HCT116 (cell line): Measurements from ENCODE around the gene SND1.

ENCODE experiments used
- EZH2 ChIP-seq: fragments of 200-600 bp; sonication (generic); IDR thresholded peaks from 2 replicates; pipeline ENCODE4 v1.6.1; 2017; ENCODE audit warnings: antibody characterized with exemption, mixed run types
- EZH2phosphoT487 ChIP-seq: fragments of 200-600 bp; IDR thresholded peaks from 2 replicates; pipeline ENCODE4 v1.6.1; 2018; ENCODE audit warnings: antibody characterized with exemption, borderline replicate concordance
- JUND ChIP-seq: IDR thresholded peaks from 2 replicates; pipeline ENCODE4 v1.6.1; 2012
- POLR2A ChIP-seq: IDR thresholded peaks from 2 replicates; pipeline ENCODE4 v1.7.0; 2011; ENCODE audit warnings: borderline replicate concordance; ENCODE audit not compliant: insufficient read depth, insufficient read length; ENCODE audit errors: extremely low read depth
- POLR2AphosphoS5 ChIP-seq: IDR thresholded peaks from 2 replicates; pipeline ENCODE4 v1.6.1; 2011; ENCODE audit warnings: mild to moderate bottlenecking, low read depth, low read length, moderate library complexity
- RAD21 ChIP-seq: IDR thresholded peaks from 2 replicates; pipeline ENCODE4 v1.6.1; 2012; ENCODE audit warnings: low read depth, mild to moderate bottlenecking
- SIN3A ChIP-seq: IDR thresholded peaks from 2 replicates; pipeline ENCODE4 v1.6.1; 2012; ENCODE audit warnings: low read depth
- SRF ChIP-seq: IDR thresholded peaks from 2 replicates; pipeline ENCODE4 v1.6.1; 2012; ENCODE audit warnings: low read depth
- TCF7L2 ChIP-seq: IDR thresholded peaks from 2 replicates; pipeline ENCODE4 v1.7.0; 2011; ENCODE audit warnings: borderline replicate concordance, inconsistent platforms; ENCODE audit not compliant: insufficient read depth, insufficient read length; ENCODE audit errors: extremely low read depth
- YY1 ChIP-seq: IDR thresholded peaks from 2 replicates; pipeline ENCODE4 v1.6.1; 2011; ENCODE audit warnings: low read length, low read depth, moderate library complexity, mild to moderate bottlenecking; ENCODE audit not compliant: insufficient replicate concordance; ENCODE audit errors: extremely low read depth
- ZNF274 ChIP-seq: fragments of 200-500 bp; sonication (Bioruptor generic); IDR thresholded peaks from 2 replicates; pipeline ENCODE4 v1.6.1; 2014; ENCODE audit warnings: mild to moderate bottlenecking, low read depth, low read length, inconsistent platforms
- TF ChIP-seq, protein P1 (sequence below), 3 experiments: fragments of 200-600 bp in 1 of 3; sonication (generic) in 1 of 3; IDR thresholded peaks in 2 of 3; conservative IDR thresholded peaks in 1 of 3; 2 replicates each; pipeline ENCODE4 v1.5.1; 2012 to 2017; ENCODE audit warnings: low read depth in 2 of 3, low read length in 2 of 3, antibody characterized with exemption in 1 of 3, borderline replicate concordance in 1 of 3, control low read depth in 1 of 3, mild to moderate bottlenecking in 1 of 3, mixed read lengths in 1 of 3, mixed run types in 1 of 3, moderate library complexity in 1 of 3; ENCODE audit not compliant: insufficient read depth in 1 of 3

GRCh38 chr7:128030263-128030653, 378.3 kb downstream of the SND1 start:
- TF ChIP-seq, protein P1, sequence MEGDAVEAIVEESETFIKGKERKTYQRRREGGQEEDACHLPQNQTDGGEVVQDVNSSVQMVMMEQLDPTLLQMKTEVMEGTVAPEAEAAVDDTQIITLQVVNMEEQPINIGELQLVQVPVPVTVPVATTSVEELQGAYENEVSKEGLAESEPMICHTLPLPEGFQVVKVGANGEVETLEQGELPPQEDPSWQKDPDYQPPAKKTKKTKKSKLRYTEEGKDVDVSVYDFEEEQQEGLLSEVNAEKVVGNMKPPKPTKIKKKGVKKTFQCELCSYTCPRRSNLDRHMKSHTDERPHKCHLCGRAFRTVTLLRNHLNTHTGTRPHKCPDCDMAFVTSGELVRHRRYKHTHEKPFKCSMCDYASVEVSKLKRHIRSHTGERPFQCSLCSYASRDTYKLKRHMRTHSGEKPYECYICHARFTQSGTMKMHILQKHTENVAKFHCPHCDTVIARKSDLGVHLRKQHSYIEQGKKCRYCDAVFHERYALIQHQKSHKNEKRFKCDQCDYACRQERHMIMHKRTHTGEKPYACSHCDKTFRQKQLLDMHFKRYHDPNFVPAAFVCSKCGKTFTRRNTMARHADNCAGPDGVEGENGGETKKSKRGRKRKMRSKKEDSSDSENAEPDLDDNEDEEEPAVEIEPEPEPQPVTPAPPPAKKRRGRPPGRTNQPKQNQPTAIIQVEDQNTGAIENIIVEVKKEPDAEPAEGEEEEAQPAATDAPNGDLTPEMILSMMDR (IDR thresholded peaks at IDR 0.05 in 2 of 3, conservative IDR thresholded peaks at IDR 0.05 in 1 of 3; ENCODE audit: borderline replicate concordance in 1 of 3, insufficient read depth in 1 of 3, low read depth in 2 of 3, low read length in 2 of 3), result no peak
- TF ChIP-seq EZH2 (no peak), TCF7L2 (no peak), SRF (no peak), ZNF274 (no peak), POLR2A (no peak), EZH2phosphoT487 (no peak), YY1 (no peak), RAD21 (no peak), JUND (no peak), POLR2AphosphoS5 (no peak), SIN3A (no peak)
